Measurements from ENCODE around the gene DSG2.

The DSG2 gene

DNA sequence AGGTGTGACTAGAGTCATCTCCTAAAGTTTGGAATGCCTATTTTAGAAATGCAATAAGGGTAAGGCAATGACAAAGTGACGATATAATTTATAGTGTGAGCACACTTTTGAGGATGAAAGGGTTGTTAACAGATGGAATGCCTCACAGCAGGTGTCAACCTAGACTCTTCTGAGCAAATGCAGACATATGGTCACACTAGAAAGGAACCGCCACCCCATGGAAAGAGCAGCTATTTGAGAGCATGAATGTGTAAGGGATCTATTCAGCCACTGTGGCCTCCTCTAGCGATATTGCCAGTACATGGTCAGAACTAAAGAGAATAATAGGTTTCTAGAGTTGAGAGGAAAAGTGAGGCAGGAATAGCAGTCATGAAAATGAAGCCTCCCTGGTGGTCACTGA, 18.5 kb downstream of the DSG2 start:
- TF ChIP-seq POLR2AphosphoS5 (IDR thresholded peaks at IDR 0.05; ENCODE audit: low read depth, low read length) (no peak), FOXP2 (optimal IDR thresholded peaks at IDR 0.05; ENCODE audit: borderline replicate concordance, extremely low read depth, extremely low read length, insufficient read depth) (no peak), TAF1 (IDR thresholded peaks at IDR 0.05; ENCODE audit: borderline replicate concordance, insufficient read depth, low read length) (no peak), SIN3A (IDR thresholded peaks at IDR 0.05; ENCODE audit: borderline replicate concordance, insufficient read depth, low read length) (no peak)
- TF ChIP-seq, protein P1, sequence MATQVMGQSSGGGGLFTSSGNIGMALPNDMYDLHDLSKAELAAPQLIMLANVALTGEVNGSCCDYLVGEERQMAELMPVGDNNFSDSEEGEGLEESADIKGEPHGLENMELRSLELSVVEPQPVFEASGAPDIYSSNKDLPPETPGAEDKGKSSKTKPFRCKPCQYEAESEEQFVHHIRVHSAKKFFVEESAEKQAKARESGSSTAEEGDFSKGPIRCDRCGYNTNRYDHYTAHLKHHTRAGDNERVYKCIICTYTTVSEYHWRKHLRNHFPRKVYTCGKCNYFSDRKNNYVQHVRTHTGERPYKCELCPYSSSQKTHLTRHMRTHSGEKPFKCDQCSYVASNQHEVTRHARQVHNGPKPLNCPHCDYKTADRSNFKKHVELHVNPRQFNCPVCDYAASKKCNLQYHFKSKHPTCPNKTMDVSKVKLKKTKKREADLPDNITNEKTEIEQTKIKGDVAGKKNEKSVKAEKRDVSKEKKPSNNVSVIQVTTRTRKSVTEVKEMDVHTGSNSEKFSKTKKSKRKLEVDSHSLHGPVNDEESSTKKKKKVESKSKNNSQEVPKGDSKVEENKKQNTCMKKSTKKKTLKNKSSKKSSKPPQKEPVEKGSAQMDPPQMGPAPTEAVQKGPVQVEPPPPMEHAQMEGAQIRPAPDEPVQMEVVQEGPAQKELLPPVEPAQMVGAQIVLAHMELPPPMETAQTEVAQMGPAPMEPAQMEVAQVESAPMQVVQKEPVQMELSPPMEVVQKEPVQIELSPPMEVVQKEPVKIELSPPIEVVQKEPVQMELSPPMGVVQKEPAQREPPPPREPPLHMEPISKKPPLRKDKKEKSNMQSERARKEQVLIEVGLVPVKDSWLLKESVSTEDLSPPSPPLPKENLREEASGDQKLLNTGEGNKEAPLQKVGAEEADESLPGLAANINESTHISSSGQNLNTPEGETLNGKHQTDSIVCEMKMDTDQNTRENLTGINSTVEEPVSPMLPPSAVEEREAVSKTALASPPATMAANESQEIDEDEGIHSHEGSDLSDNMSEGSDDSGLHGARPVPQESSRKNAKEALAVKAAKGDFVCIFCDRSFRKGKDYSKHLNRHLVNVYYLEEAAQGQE (IDR thresholded peaks at IDR 0.05; ENCODE audit: insufficient read depth in 1 of 2, low read depth in 2 of 2, low read length in 2 of 2) = no peak

DNA sequence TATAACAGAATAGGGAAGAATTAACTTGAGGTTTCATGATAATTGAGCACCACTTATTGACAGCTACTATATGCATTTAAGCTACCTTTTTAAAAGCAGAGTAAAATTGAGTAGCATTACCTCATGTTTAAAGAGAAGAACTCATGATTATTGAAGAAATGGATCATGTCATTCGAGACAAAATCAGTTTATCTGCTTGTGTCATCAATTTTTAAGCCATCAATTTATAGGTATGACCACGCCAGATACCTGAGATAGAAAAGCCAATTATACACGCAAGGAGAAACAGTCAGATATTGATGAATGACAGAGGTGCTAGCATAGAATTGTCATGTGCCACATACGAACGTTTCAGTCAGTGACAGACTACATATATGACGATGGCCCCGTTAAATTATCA, 28.4 kb downstream of the DSG2 start:
- no peak for TF ChIP-seq POLR2AphosphoS5 (IDR thresholded peaks at IDR 0.05; ENCODE audit: low read depth, low read length)
- TF ChIP-seq FOXP2 (optimal IDR thresholded peaks at IDR 0.05; ENCODE audit: borderline replicate concordance, extremely low read depth, extremely low read length, insufficient read depth) = no peak
- TF ChIP-seq, protein P1 (IDR thresholded peaks at IDR 0.05; ENCODE audit: insufficient read depth in 1 of 2, low read depth in 2 of 2, low read length in 2 of 2) = no peak
- TF ChIP-seq TAF1 (IDR thresholded peaks at IDR 0.05; ENCODE audit: borderline replicate concordance, insufficient read depth, low read length) = no peak
- no peak for TF ChIP-seq SIN3A (IDR thresholded peaks at IDR 0.05; ENCODE audit: borderline replicate concordance, insufficient read depth, low read length)

DNA sequence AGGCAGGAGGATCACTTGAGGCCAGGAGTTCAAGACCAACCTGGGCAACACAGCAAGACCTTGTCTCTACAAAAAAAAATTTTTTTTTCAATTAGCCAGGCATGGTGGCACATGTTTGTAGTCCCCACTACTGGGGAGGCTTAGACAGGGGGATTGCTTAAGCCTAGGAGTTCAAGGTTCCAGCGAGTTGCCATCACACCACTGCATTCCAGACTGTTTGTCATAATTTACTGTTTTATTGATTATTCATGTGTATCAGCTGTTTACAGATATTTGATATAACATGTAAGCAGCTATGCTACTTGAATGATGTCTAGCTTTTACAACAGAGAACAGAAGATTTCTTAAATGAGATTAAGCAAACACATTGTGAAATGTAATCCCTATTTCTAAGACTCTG, 35.3 kb downstream of the DSG2 start:
- TF ChIP-seq, protein P1 (IDR thresholded peaks at IDR 0.05; ENCODE audit: insufficient read depth in 1 of 2, low read depth in 2 of 2, low read length in 2 of 2) = no peak
- no peak for TF ChIP-seq TAF1 (IDR thresholded peaks at IDR 0.05; ENCODE audit: borderline replicate concordance, insufficient read depth, low read length)
- TF ChIP-seq POLR2AphosphoS5 (IDR thresholded peaks at IDR 0.05; ENCODE audit: low read depth, low read length) = no peak
- no peak for TF ChIP-seq FOXP2 (optimal IDR thresholded peaks at IDR 0.05; ENCODE audit: borderline replicate concordance, extremely low read depth, extremely low read length, insufficient read depth)
- no peak for TF ChIP-seq SIN3A (IDR thresholded peaks at IDR 0.05; ENCODE audit: borderline replicate concordance, insufficient read depth, low read length)

DNA sequence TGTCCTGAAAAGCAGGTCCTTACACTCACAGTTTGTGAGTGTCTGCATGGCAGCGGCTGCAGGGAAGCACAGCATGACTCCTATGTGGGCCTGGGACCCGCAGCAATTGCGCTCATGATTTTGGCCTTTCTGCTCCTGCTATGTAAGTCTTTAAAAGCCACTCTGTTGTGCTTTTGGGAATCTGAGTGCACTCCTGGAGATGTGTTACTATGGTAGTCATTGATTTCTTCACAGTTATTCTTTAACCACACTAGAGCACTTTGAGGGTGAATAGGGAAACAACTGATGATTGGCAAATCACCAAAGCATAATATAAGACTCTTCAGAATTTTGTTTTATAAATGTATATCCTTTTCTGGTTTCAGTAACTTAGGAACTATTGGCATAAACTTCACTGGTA, 40.9 kb downstream of the DSG2 start:
- TF ChIP-seq TAF1 (IDR thresholded peaks at IDR 0.05; ENCODE audit: borderline replicate concordance, insufficient read depth, low read length) (no peak), SIN3A (IDR thresholded peaks at IDR 0.05; ENCODE audit: borderline replicate concordance, insufficient read depth, low read length) (no peak), FOXP2 (optimal IDR thresholded peaks at IDR 0.05; ENCODE audit: borderline replicate concordance, extremely low read depth, extremely low read length, insufficient read depth) (no peak), POLR2AphosphoS5 (IDR thresholded peaks at IDR 0.05; ENCODE audit: low read depth, low read length) (no peak)
- TF ChIP-seq, protein P1 (IDR thresholded peaks at IDR 0.05; ENCODE audit: insufficient read depth in 1 of 2, low read depth in 2 of 2, low read length in 2 of 2) = no peak

DNA sequence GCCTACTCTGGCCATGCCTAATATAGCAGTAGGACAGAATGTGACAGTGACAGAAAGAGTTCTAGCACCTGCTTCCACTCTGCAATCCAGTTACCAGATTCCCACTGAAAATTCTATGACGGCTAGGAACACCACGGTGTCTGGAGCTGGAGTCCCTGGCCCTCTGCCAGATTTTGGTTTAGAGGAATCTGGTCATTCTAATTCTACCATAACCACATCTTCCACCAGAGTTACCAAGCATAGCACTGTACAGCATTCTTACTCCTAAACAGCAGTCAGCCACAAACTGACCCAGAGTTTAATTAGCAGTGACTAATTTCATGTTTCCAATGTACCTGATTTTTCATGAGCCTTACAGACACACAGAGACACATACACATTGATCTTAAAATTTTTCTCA, 48.5 kb downstream of the DSG2 start:
- TF ChIP-seq, protein P1 (IDR thresholded peaks at IDR 0.05; ENCODE audit: insufficient read depth in 1 of 2, low read depth in 2 of 2, low read length in 2 of 2) = no peak
- no peak for TF ChIP-seq TAF1 (IDR thresholded peaks at IDR 0.05; ENCODE audit: borderline replicate concordance, insufficient read depth, low read length)
